Measurements from ENCODE around the gene PTEN.

DNA sequence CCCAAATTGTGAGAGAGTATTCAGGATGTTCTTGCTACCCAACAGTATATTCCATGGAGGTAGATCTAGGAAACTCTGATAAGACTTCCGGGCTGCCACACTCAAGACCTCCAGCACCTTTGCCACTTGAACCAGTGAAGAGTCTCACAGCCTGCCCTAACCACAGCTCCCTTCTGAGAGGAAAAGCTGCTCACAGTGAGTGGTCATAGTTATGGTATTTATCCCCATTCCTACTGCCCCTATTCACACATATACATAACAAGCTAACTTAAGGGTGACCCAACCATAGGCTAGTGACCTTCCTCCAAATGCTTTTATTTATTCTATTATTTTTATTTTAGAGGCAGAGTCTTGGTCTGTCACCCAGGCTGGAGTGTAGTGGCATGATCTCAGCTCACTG, 156.3 kb downstream of the PTEN start:
- no peak for TF ChIP-seq ZBTB7A (IDR thresholded peaks at IDR 0.05; ENCODE audit: low read depth)
- no peak for TF ChIP-seq EP300 (IDR thresholded peaks at IDR 0.05; ENCODE audit: borderline replicate concordance)
- TF ChIP-seq, protein P1, sequence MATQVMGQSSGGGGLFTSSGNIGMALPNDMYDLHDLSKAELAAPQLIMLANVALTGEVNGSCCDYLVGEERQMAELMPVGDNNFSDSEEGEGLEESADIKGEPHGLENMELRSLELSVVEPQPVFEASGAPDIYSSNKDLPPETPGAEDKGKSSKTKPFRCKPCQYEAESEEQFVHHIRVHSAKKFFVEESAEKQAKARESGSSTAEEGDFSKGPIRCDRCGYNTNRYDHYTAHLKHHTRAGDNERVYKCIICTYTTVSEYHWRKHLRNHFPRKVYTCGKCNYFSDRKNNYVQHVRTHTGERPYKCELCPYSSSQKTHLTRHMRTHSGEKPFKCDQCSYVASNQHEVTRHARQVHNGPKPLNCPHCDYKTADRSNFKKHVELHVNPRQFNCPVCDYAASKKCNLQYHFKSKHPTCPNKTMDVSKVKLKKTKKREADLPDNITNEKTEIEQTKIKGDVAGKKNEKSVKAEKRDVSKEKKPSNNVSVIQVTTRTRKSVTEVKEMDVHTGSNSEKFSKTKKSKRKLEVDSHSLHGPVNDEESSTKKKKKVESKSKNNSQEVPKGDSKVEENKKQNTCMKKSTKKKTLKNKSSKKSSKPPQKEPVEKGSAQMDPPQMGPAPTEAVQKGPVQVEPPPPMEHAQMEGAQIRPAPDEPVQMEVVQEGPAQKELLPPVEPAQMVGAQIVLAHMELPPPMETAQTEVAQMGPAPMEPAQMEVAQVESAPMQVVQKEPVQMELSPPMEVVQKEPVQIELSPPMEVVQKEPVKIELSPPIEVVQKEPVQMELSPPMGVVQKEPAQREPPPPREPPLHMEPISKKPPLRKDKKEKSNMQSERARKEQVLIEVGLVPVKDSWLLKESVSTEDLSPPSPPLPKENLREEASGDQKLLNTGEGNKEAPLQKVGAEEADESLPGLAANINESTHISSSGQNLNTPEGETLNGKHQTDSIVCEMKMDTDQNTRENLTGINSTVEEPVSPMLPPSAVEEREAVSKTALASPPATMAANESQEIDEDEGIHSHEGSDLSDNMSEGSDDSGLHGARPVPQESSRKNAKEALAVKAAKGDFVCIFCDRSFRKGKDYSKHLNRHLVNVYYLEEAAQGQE (IDR thresholded peaks at IDR 0.05; ENCODE audit: low read depth) = no peak
